HepG2 (cell line): ENCODE results near the gene FGL2. TPM values are rescaled to one million over a fixed set of nuclear protein-coding genes. Genes with fewer than 3 reads are reported as not detected.

Experiments
- ATAC-seq: fragments of 200-7000 bp; cut with Tn5 transposase; 3 replicates; pipeline ENCODE4 v1.9.1; 2020; ENCODE audit warnings: mild to moderate bottlenecking, moderate library complexity
- BruUV-seq: library from RNA; stranded (reverse); fragments of 400-500 nt; replicated peaks from 2 replicates; lab custom pipeline; 2021; lab: Mats Ljungman, UMichigan
- CTCF ChIA-PET: fragments of 300-600 bp; formaldehyde crosslinking; extraction: SDS; loops from one replicate; lab custom pipeline; 2021; ENCODE audit warnings: low total read pairs, inconsistent platforms, low intra/inter-chr PET ratio; lab: Yijun Ruan, JAX
- POLR2A ChIA-PET: fragments of 350-600 bp; sonication (Branson Sonifier 250); formaldehyde crosslinking; loops from one replicate; lab custom pipeline; 2020; ENCODE audit warnings: antibody characterized with exemption, inconsistent platforms; lab: Yijun Ruan, JAX
- DNase-seq: peaks from one replicate; pipeline ENCODE4 v3.0.0-alpha.2; 2015; ENCODE audit warnings: low spot score
- FAIRE-seq: peaks from 3 replicates; lab custom pipeline; 2011; peaks lifted over from hg19 to GRCh38; lab: Jason Lieb, UNC
- H2AFZ ChIP-seq: one replicate; pipeline ENCODE4 v1.6.1; 2011; ENCODE audit warnings: low read length, inconsistent platforms
- H3K27ac ChIP-seq: fragments of 300-600 bp; 3 replicates; pipeline ENCODE4 v1.8.0; 2011; ENCODE audit warnings: mixed run types, mild to moderate bottlenecking, mixed read lengths, low read length, inconsistent platforms; ENCODE audit not compliant: insufficient read depth; ENCODE audit errors: extremely low read length
- H3K27me3 ChIP-seq, 2 experiments: fragments of 200-600 bp in 1 of 2; 2 replicates in 1 of 2; 3 replicates in 1 of 2; pipeline versions ENCODE4 v1.6.0 to v1.8.0; 2011; ENCODE audit warnings: low read length in 2 of 2, mild to moderate bottlenecking in 2 of 2, moderate library complexity in 2 of 2, inconsistent platforms in 1 of 2; ENCODE audit not compliant: insufficient read depth in 2 of 2, control insufficient read depth in 1 of 2
- H3K36me3 ChIP-seq, 2 experiments: fragments of 200-600 bp in 1 of 2; replicated peaks in 1 of 2; 2 replicates in 1 of 2; 3 replicates in 1 of 2; pipeline versions ENCODE4 v1.5.1 to v1.8.0; 2011; ENCODE audit warnings: low read length in 2 of 2, inconsistent platforms in 1 of 2; ENCODE audit not compliant: insufficient read depth in 2 of 2, control insufficient read depth in 1 of 2
- H3K4me1 ChIP-seq: 2 replicates; pipeline ENCODE4 v1.5.1; 2012; ENCODE audit warnings: low read length, inconsistent platforms; ENCODE audit not compliant: insufficient read depth
- H3K4me2 ChIP-seq: 2 replicates; pipeline ENCODE4 v1.6.0; 2011; ENCODE audit warnings: low read depth, low read length, inconsistent platforms
- H3K4me3 ChIP-seq, 3 experiments: fragments of 200-600 bp in 1 of 3; sonication (generic), shearing (Covaris generic) in 1 of 3; replicated peaks in 1 of 3; 2 replicates each; pipeline ENCODE4 v1.5.1; 2011 to 2016; ENCODE audit warnings: low read length in 3 of 3, inconsistent platforms in 2 of 3, low read depth in 2 of 3, mild to moderate bottlenecking in 2 of 3, control low read depth in 1 of 3, mixed read lengths in 1 of 3; ENCODE audit not compliant: insufficient read depth in 1 of 3
- H3K79me2 ChIP-seq: one replicate; pipeline ENCODE4 v1.6.1; 2011; ENCODE audit warnings: low read length, inconsistent platforms; ENCODE audit not compliant: insufficient read depth
- H3K9ac ChIP-seq: 2 replicates; pipeline ENCODE4 v1.6.0; 2011; ENCODE audit warnings: mild to moderate bottlenecking, low read depth, low read length, inconsistent platforms; ENCODE audit not compliant: insufficient read depth
- H3K9me3 ChIP-seq: 2 replicates; pipeline ENCODE4 v1.5.1; 2012; ENCODE audit warnings: mild to moderate bottlenecking, low read length
- H4K20me1 ChIP-seq: 2 replicates; pipeline ENCODE4 v1.6.0; 2011; ENCODE audit warnings: inconsistent platforms, mild to moderate bottlenecking, low read length, moderate library complexity; ENCODE audit not compliant: insufficient read depth
- ATF3 ChIP-seq: sonication (generic); formaldehyde crosslinking; IDR thresholded peaks from 2 replicates; pipeline ENCODE4 v1.4.0; 2020; ENCODE audit warnings: missing genetic modification reagents
- CEBPB ChIP-seq: IDR thresholded peaks from 2 replicates; pipeline ENCODE4 v1.6.1; 2011; ENCODE audit warnings: low read depth, low read length, improper control_type of control experiment, borderline replicate concordance
- CHD4 ChIP-seq: fragments of 200-600 bp; sonication (generic); IDR thresholded peaks from 2 replicates; pipeline ENCODE4 v1.7.0; 2017; ENCODE audit warnings: mild to moderate bottlenecking, low read length, borderline replicate concordance
- FOXP1 ChIP-seq, 2 experiments: fragments of 450-650 bp in 1 of 2; IDR thresholded peaks; 2 replicates each; pipeline ENCODE4 v1.6.1; 2017 to 2018; ENCODE audit warnings: antibody characterized with exemption in 1 of 2
- GTF3A ChIP-seq: sonication (generic); formaldehyde crosslinking; conservative IDR thresholded peaks from 2 replicates; pipeline ENCODE4 v1.4.0; 2020; ENCODE audit warnings: mild to moderate bottlenecking, missing genetic modification reagents
- PAF1 ChIP-seq: IDR thresholded peaks from 2 replicates; pipeline ENCODE4 v1.6.1; 2016; ENCODE audit warnings: missing genetic modification reagents, missing compliant biosample characterization
- PPARG ChIP-seq: conservative IDR thresholded peaks from 2 replicates; pipeline ENCODE4 v1.6.1; 2016; ENCODE audit warnings: missing biosample characterization, missing genetic modification reagents
- SOX5 ChIP-seq: IDR thresholded peaks from 2 replicates; pipeline ENCODE4 v1.6.1; 2016; ENCODE audit warnings: borderline replicate concordance
- STAG1 ChIP-seq: sonication (generic); formaldehyde crosslinking; IDR thresholded peaks from 2 replicates; pipeline ENCODE4 v1.4.0; 2020; ENCODE audit warnings: missing genetic modification reagents
- TCF7L2 ChIP-seq: IDR thresholded peaks from 2 replicates; pipeline ENCODE4 v1.6.1; 2011; ENCODE audit warnings: mild to moderate bottlenecking, low read depth, low read length, moderate library complexity
- ZBTB7B ChIP-seq: sonication (generic); formaldehyde crosslinking; IDR thresholded peaks from 2 replicates; pipeline ENCODE4 v1.4.0; 2020; ENCODE audit warnings: missing genetic modification reagents
- ZFP1 ChIP-seq: IDR thresholded peaks from 2 replicates; pipeline ENCODE4 v1.6.1; 2016
- ZFP90 ChIP-seq: sonication (generic); formaldehyde crosslinking; IDR thresholded peaks from 2 replicates; pipeline ENCODE4 v1.8.0; 2022; ENCODE audit warnings: missing genetic modification reagents, mild to moderate bottlenecking, inconsistent platforms, borderline replicate concordance
- ZNF136 ChIP-seq: sonication (generic); formaldehyde crosslinking; IDR thresholded peaks from 2 replicates; pipeline ENCODE4 v1.8.1; 2022; ENCODE audit warnings: low read depth, mild to moderate bottlenecking, moderate library complexity, missing genetic modification reagents
- ZNF382 ChIP-seq: sonication (generic); formaldehyde crosslinking; IDR thresholded peaks from 2 replicates; pipeline ENCODE4 v1.5.0; 2020; ENCODE audit warnings: missing genetic modification reagents, mild to moderate bottlenecking, borderline replicate concordance
- ZNF552 ChIP-seq: sonication (generic); formaldehyde crosslinking; IDR thresholded peaks from 2 replicates; pipeline ENCODE4 v1.9.0; 2022; ENCODE audit warnings: missing genetic modification reagents, mild to moderate bottlenecking, borderline replicate concordance
- ZNF772 ChIP-seq: sonication (generic); formaldehyde crosslinking; IDR thresholded peaks from 2 replicates; pipeline ENCODE4 v1.5.0; 2020; ENCODE audit warnings: mild to moderate bottlenecking, missing genetic modification reagents
- ZNF773 ChIP-seq: sonication (generic); formaldehyde crosslinking; IDR thresholded peaks from 2 replicates; pipeline ENCODE4 v1.4.0; 2020; ENCODE audit warnings: missing genetic modification reagents, borderline replicate concordance
- WGBS: methylation state at CpG from one replicate; pipeline ENCODE4 v1.1.6; 2017; ENCODE audit warnings: low lambda C conversion rate; 5-methylcytosine and 5-hydroxymethylcytosine counted together
- in situ Hi-C: cut with HindIII; loops from 2 replicates; pipeline ENCODE4 v1.10.0; 2017; ENCODE audit warnings: low pct_unique_long_range_greater_than_20kb; ENCODE audit not compliant: extremely low pct_ligation_motif_present
- intact Hi-C: fragments of 100-400 bp; cut with micrococcal nuclease; formaldehyde crosslinking; loops from one replicate; pipeline ENCODE4 v1.10.0; 2022; ENCODE audit not compliant: unreplicated experiment
- polyA plus RNA-seq, 8 experiments: library from polyadenylated mRNA; depleted of rRNA in 3 of 8; stranded (reverse) in 7 of 8; unstranded in 1 of 8; fragments of >200 nt; fragmentation: Illumina TruSeq in 4 of 8; extraction: Trizol in 4 of 8; gene quantifications; 2 replicates each; pipeline versions ENCODE4 v1.2.1 to v1.2.3, GENCODE V29; 2011 to 2016; ENCODE audit warnings: low read depth in 4 of 8, missing spikeins in 1 of 8, mixed read lengths in 1 of 8; ENCODE audit not compliant: insufficient read depth in 1 of 8
- total RNA-seq, 5 experiments: library from RNA; depleted of rRNA; stranded (reverse); fragments of >200 nt; fragmentation: Illumina TruSeq; extraction: Trizol; gene quantifications; 2 replicates each; pipeline ENCODE4 v1.2.3, GENCODE V29; 2016; ENCODE audit warnings: low read depth in 1 of 5
- TF ChIP-seq, protein P1 (sequence below): sonication (generic); formaldehyde crosslinking; IDR thresholded peaks from 2 replicates; pipeline ENCODE4 v1.4.0; 2020; ENCODE audit warnings: missing genetic modification reagents
- TF ChIP-seq, protein P2 (sequence below), 2 experiments: sonication (generic) in 1 of 2; formaldehyde crosslinking in 1 of 2; IDR thresholded peaks; 2 replicates each; pipeline versions ENCODE4 v1.4.0 to v1.6.1; 2018 to 2020; ENCODE audit warnings: missing genetic modification reagents in 2 of 2, borderline replicate concordance in 1 of 2, low read depth in 1 of 2, mild to moderate bottlenecking in 1 of 2, missing biosample characterization in 1 of 2

The FGL2 gene
- total and polyA plus RNA-seq, 2 of the 13 experiments (the other 11 are each of a cell fraction or from before 2014, with no cell fraction given), result 0.04 to 0.15 TPM

DNA sequence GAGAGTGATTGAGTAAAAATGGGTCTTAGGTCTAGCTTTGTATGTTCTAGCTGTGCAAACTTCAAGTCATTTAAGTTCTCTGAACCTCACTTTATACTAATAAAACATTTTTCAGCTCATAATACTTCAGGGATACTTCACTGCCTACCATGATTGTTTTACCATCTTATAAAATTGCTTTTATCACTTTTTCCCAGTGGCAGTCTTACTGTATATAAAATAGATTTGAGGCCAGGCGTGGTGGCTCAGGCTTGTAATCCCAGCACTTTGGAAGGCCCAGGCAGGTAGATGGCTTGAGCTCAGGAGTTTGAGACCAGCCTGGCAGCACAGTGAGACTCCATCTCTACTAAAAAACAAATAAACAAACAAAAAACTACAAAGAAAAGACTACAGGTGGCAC, 17.4 kb downstream of the FGL2 start (continued):
- TF ChIP-seq, protein P1, sequence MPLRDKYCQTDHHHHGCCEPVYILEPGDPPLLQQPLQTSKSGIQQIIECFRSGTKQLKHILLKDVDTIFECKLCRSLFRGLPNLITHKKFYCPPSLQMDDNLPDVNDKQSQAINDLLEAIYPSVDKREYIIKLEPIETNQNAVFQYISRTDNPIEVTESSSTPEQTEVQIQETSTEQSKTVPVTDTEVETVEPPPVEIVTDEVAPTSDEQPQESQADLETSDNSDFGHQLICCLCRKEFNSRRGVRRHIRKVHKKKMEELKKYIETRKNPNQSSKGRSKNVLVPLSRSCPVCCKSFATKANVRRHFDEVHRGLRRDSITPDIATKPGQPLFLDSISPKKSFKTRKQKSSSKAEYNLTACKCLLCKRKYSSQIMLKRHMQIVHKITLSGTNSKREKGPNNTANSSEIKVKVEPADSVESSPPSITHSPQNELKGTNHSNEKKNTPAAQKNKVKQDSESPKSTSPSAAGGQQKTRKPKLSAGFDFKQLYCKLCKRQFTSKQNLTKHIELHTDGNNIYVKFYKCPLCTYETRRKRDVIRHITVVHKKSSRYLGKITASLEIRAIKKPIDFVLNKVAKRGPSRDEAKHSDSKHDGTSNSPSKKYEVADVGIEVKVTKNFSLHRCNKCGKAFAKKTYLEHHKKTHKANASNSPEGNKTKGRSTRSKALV (CRISPR knock-in tag), result no peak
- TF ChIP-seq, all 625 proteins: peak for 0

DNA sequence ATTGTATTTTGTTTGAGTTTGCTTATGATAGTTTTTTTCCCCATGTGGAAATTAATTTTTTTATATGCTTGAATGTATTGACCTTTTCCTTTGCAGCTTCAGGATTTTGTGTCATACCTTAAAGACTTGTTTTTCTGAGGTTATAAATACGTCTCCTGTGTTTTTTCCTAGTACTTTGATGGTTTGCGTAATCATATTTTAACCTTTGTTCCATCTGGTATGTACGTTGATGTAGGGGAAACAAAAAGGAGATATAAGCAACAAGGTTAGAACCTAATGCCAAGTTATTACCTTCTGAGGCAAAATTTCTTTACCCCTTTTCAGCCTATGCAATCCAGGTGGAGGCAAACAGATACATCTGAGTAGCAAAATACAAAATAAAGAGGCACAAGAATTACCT, 17.9 kb downstream of the FGL2 start:
- WGBS, result 43% methylated on average over 3 of the region's 3 CpGs
- H3K4me2 ChIP-seq, result 0 out of 2 replicates have a peak overlapping the region, but pooled peaks have one; percentile 4
- no peak for TF ChIP-seq ZNF772 (CRISPR knock-in tag)
- TF ChIP-seq ZFP1, result no peak
- TF ChIP-seq ATF3, result no peak
- no peak for TF ChIP-seq TCF7L2
- no peak for TF ChIP-seq ZBTB7B
- TF ChIP-seq PAF1, result no peak
- TF ChIP-seq STAG1, result no peak
- TF ChIP-seq FOXP1 (IDR thresholded peaks at IDR 0.05), result no peak
- peak; percentile 14; the same call in 1 of the 2 replicates for TF ChIP-seq FOXP1 (CRISPR knock-in tag; IDR thresholded peaks at IDR 0.05)
- TF ChIP-seq, protein P2, sequence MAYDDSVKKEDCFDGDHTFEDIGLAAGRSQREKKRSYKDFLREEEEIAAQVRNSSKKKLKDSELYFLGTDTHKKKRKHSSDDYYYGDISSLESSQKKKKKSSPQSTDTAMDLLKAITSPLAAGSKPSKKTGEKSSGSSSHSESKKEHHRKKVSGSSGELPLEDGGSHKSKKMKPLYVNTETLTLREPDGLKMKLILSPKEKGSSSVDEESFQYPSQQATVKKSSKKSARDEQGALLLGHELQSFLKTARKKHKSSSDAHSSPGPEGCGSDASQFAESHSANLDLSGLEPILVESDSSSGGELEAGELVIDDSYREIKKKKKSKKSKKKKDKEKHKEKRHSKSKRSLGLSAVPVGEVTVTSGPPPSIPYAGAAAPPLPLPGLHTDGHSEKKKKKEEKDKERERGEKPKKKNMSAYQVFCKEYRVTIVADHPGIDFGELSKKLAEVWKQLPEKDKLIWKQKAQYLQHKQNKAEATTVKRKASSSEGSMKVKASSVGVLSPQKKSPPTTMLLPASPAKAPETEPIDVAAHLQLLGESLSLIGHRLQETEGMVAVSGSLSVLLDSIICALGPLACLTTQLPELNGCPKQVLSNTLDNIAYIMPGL (CRISPR knock-in tag; IDR thresholded peaks at IDR 0.05; ENCODE audit: borderline replicate concordance in 1 of 2, low read depth in 1 of 2), result no peak
- TF ChIP-seq ZNF136 (CRISPR knock-in tag), result no peak
- TF ChIP-seq SOX5 (CRISPR knock-in tag), result peak; percentile 21; the same call in 1 of the 2 replicates
- 0 out of 2 replicates have a peak, but pooled peaks have one; percentile 27 for TF ChIP-seq PPARG (CRISPR knock-in tag)
- no peak for TF ChIP-seq CHD4
- no peak for TF ChIP-seq ZFP90 (CRISPR knock-in tag)
- TF ChIP-seq GTF3A (CRISPR knock-in tag), result no peak
- no peak for TF ChIP-seq ZNF382 (CRISPR knock-in tag)
- TF ChIP-seq CEBPB, result peak; percentile 72; the same call in 1 of the 2 replicates
- no peak for TF ChIP-seq ZNF773
- TF ChIP-seq ZNF552, result no peak

More for the DNA sequence above, 17.9 kb downstream of the FGL2 start:
- Histone ChIP-seq H3K36me3 (no peaks in the 10 kb centered on the region), H3K4me1 (peaks cover 19% of the 10 kb centered on the region), H2AFZ (no peak overlapping the region), H3K27me3 (no peaks in the 10 kb centered on the region), H3K9ac (no peak overlapping the region), H3K79me2 (no peaks in the 10 kb centered on the region), H3K27ac (peak overlapping the region; percentile 2), H4K20me1 (no peaks in the 10 kb centered on the region), H3K4me3 (no peak overlapping the region), H3K9me3 (no peaks in the 10 kb centered on the region)
- FAIRE-seq, result no peak
- ATAC-seq, result no peak
- POLR2A ChIA-PET, result no interaction called here
- DNase-seq, result peak; percentile 48
- CTCF ChIA-PET, result no interaction called here
- in situ Hi-C loops, result no loop called here
- BruUV-seq, result no TSS peak
- intact Hi-C loops, result no loop called here
